NCI-H1436 treated with DMSO at 0.1 percent for 48 hours (cell line): Measurements from ENCODE around the gene ABCG1.

Experiments used
- DNase-seq: peaks from one replicate; lab custom pipeline; 2025; lab: John Stamatoyannopoulos, UW

ABCG1 gene

DNA sequence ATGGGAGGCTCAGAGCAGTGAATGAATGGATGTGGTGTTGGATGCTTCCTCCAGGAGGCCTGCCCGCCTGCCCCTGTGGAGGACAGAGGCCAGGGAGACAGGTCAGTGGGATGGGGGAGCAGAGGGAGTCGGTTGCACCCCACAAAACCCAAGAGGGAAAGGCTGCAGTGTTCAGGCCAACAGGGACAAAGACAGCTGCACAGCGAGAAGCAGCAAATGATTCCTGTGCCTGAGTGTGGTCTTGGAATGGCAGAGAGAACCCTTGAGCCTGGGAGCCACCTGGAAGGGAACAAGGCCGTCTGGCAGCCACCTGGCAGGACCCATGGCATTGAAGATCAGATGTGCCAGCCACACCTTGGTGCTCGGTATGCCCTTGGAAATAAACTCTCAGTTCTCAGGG lies 88.2 kb downstream of the ABCG1 start:
- no peak for DNase-seq

DNA sequence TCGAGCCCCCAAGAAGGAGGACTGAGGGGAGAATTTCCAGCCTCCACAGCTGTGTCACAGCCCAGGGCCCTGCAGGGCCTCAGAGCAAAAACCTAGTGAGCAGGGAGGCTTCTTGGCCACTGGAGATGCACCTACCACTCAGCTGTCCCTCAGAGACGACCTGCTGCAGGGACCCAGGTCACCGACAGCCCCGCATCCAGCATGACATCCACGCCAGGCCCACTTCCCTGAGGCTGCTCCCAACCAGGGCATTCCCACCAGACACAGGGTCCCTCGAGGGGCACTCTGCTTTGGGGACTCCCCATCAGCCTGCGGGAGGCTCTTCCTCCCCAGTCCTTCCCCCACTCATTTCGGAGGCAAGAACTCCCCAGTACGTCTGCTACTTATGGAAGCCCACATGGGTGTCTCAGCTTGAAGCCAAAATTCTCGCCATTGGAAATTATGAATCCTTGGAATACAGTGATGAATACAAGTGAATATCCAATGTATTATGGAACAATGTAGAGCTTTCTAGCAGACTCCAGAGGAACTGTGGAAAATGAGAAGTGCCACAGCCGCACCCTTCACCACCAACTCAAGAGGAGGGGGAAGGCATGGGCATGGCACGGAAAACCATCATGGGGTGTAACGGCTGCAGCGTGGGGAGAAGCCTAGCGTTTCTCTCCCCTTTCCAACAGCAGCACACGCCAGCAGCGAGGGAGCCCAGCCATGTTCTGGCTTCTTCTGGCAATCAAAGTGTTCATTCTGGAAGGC lies 89.4 kb downstream of the ABCG1 start:
- DNase-seq, result no peak

DNA sequence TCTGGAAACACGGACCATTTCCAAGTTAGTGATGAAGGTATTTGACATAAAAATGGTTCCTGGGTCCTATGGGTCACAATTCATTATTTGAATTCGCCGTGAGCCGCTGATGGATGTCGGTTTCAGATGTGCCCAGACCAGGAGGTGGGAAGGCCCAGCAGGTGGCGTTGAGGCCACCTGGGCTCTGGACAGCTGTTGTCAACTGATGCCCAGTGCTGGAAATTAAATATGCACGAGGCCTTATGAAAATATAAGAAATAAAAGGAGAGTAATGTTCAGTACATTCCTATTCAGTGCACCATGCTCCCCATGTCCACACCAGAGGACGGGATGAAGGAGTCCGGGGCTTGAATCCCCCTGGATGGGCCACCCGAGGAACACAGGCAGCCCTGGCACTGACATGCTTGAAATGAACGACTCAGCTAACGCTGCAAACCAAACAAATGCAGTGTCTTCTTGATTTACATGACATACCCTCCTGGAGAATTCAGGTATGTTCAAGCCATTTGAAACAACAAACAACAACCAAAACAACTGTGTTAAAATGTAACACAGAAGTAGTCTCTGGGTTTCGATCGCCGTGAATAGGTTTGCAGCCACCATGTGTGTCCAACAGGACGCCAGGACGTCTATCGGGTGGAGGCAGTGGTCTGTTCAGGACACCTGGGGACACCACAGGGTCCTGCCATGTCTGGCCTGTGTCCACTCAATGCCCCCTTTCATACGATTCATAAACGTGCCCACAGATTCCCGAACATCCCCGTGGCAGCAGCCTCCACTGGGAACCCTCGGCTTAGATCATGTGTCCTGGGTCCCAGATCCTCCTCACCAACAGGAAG lies 90.2 kb downstream of the ABCG1 start:
- DNase-seq, result no peak

DNA sequence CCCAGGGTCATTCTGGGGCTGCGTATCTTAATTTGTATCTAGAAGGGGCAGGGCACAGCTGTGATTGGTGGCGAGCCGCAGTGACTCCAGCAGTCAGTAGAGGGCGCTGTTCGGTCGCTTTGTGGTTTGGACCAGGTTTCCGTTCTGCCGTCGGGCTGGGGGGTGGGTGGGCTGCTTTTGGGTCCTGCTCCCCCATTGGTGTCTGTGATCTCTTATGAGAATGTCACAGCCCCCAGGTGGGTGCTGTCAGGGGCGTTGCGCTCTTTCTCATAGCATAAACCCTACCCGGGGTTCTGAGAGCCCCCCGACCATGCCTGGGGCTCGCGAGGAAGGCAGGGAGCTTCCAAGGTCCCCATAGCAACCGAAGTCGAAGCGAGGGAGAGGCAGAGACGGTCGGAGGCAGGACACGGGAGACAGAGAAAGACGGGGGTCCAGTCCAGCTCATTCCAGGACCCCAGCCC lies 90.8 kb downstream of the ABCG1 start:
- DNase-seq, result no peak

DNA sequence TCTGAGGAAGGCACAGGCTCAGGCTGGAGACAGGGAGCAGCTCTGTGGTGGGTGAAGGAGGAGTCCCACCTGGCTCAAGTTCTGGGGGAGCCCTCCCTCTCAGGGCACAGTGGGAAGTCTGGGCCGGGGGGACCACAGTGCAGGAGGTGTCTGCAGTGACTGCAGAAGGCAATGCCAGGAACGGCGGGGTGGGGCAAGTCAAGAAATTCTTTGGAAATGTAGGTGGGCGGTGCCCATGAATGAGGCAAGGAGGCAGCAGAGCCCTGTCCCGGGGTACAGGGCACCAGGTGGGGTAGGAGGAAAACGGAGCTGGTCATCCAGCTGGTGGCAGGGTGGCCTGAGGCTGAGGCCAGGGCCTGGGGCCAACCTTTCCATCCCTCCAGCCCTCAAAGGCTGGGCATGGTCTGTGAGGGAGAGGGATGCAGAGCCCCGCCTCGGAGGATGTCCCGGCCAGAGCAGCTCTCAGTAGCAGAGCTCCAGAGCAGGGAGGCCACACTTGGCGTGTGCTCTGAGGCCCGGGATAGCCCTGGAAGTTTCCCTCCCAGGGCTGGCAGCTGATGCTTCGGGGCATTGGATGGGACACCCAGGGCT lies 91.6 kb downstream of the ABCG1 start:
- no peak for DNase-seq

DNA sequence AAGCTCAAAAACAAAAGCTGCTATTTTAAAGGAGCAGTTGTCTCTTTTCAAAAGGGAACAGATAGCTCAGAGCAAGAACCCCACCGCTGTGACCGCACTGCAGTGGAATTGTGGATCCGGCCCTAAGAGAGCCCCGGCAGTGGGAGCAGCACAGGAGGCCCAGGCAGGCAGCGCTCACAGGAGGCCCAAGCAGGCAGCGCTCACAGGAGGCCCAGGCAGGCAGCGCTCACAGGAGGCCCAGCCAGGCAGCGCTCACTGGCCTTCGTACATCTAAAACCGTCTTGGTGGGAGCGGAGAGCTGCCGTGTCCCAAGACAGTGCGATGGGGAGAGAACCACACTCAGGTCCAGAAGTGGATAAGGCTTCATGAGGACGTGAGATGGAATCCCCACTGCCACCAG lies 92.2 kb downstream of the ABCG1 start:
- DNase-seq, result no peak

DNA sequence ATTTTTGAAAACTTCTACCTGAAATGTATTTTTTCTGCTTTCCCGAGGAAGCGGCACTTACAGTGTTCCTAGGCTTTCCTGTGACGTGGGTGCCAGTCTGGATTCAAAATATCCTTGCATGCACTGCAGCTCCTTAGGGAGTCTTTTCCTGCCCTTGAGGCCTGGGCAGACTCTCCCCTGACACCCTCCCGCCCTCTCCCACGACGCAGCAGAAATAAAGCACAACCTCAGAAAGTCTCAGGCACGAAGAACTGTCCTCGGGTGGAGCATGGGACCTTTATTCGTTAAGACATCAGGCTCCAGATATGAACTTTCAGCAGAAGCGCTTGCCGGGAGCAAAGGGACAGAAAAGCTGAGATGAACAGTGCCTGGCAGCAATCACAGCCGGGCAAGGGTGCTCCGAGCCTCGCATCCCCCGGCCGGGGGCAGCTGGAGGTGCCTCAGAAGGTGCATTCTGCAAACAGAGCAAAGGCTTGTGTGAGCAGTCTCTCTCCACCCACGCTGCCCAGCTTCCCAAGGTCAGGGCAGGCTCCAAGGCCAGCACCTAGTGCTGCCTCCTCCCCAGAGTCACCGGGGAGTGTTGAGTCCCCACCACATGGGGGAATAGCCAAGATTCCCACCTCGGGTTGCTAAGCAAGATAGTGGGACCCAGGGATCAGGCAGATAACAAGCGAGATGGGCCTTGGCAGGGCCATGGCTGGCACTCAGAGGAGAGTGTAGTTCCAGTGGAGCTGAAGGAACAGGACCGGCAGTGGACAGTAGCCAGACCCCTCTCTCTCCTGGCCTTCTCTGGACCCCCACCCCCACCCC lies 93.1 kb downstream of the ABCG1 start:
- no peak for DNase-seq

DNA sequence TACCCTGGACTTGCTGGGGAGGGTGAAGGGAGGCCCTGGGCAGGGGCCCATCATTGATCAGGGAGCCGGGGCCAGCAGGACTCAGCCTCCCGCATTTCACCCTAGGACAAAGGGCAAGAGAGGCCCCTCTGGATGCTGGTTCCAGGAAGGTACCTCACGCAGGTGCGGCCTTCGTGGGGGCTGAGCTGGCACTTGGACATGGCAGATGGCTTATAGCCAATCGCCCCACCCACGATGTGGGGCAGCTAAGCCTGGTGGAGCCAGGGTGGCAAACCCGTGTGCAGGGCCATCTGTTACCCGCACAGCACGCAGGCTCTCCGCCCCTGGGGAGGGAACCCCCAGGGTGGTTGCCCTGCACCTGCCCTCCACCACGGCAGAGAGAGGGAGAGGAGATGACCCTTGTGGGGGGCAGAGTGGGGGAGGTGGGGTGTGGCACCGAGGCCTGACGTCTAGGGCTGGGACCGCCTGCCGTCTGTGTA lies 93.7 kb downstream of the ABCG1 start:
- no peak for DNase-seq

DNA sequence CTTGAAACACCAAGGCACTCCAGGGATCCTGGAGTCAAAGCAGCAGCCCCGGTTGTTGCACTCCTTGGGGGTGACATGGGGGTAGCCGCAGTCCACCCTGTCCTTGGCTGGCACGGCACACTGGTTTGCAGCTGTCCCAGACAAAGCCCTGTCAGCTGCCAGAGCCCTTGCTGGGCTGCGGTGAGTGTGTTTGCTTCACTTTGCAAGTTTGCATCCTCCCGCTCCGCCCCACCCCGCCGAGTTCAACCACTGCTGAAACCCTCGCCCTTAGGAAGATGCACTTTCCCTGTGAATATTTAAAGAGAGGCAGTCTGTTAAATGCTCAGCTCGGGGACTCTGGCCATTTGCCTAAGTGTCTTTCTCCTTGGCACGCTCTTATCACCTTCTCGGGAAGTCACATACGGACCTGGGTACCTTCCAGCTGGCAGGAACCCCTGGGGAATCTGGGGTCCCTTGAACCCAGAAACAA lies 94.6 kb downstream of the ABCG1 start:
- DNase-seq, result no peak

DNA sequence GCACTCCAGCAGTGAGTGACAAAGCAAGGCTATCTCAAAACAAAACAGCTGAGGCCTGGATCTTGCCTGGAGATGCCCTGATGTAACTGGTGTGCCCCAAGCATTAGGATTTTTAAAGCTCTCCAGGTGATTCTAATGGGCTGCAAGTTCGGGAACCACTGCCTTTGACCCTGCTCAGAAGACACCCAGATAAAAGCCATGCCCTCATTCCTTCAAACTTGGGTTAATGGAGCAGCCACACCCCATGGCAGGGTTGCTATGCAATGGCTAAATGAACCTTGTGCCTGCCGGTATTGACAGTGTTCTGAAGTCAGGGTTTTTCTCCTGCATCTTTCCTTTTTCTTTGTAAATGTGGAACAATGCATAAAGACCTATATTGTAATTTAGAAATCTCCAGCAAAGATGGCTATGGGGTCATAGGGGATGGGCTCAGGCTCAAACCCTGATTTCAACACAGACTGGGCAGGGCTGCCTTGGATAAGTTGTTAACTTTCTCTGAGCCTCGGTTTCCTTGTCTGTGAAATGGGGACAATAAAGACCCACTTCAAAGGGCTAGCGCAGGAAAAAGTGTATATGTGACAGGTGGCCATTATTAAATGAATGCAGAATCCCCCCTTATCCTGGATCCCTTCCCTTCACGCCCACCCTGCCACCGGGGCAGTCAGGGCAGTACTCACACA lies 95.8 kb downstream of the ABCG1 start:
- no peak for DNase-seq

DNA sequence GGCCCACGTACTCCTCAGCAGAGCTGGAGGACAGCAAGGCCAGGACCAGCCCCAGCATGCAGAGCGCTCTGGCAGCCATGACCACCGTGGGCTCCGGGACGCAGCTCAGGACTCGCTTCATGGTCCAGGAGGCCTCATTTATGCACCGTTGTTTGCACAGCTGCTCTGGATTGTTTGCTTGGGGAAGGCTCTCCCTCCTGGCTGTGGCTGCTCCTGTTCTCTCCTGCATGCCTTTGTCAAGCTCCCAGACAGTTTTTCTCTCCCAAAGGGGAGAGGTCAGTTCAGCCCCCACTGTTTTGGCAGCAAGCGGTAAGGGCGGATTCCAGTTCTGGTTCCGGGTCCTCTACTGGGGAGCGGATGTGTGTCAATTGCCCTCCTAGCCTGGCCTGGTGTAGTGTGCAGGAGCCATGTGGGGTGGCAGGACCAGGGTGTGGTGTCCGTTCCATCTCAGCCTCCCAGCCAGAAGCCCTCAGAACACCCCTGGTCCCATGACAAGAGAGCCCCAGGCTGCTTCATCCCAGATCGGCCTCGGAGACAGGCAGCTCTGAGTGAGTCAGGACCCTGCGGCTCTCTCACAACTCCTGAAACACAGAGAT lies 96.5 kb downstream of the ABCG1 start, which contains the start of gene TFF3:
TFF3 (minus strand) TSS at position 114 of the 596 bp plus-strand sequence; CDS start at position 79, 35 bp downstream.
- no peak for DNase-seq

DNA sequence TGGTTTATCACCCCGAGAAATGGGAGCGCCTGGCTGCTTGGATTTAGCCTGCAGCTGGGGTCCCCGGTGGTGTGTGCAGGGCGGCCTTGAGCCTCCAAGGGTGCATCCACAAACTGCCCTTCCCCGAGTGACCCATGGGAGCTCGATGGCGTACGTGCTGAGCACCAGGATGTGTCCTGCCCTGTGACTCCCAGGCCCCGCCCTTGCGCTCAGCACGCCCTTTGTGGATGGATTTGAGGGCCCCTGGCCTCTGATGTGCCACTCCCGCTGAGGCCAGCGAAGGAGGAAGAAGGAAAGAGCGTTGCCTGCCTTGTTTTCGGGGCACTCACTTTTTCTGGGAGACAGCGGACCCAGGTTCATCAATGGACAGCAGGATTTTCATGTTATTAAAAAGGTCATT lies 98.0 kb downstream of the ABCG1 start:
- DNase-seq, result no peak

DNA sequence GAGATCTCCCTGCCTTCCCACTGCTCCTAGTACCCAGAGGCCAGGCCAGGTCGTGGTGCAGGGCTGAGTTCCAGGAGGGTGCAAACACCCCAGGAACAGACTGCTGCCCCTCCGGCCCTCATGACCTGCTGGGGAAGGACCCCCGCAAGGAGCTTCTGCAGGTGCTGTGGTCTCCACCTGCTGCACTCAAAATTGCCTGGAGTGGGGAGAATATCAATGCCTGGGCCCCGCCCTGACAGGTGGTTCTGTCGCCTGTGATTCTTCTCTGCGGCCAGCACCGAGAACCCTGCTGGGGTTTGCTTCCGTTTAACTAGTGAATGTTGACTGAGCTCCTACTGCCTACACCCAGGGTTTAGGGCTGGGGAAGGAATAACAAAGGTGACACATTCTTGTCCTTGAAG lies 98.4 kb downstream of the ABCG1 start:
- no peak for DNase-seq

DNA sequence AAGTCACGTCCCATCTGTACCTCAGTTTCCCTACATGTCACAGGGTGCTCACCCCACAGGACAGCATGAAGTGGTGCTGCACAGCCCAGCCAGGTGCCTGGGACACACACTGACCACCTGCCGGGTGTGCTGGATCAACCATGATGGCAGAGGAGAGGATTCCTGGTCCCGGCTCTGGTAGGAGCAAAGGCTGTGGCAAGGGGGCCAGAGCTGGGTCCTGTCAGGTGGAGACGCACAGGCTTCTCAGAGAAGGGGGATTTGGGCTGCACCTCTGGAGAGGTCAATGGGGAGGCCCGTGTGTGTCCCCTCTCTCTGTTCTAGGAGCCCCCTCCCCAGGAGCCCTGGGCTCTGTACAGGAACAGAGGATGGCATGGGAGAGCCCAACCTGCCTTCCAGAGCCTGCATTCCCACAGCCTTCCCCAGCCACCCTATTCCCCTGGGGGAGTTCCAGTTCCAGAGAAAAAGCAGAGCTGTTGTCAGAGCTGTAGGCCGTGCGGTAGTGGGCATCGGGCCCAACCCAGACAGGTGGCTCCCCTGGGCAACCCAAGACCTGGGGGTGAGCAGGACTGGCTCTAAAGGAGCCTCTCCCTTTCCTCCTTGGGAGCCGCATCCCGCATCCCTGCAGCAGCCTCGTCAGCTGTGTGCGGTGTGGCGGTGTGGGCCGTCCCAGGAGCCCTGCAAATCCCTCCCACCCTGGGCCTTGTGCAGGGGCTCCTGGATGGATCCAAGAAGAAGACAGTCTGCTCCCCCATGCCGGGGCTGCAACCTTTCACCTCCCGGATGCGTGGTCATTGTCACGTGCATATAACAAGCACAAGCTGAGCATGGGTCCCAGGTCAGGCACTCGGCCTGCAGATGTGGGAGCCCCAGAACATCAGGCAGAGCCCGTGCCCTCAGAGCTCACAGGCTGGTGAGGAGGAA lies 99.1 kb downstream of the ABCG1 start:
- DNase-seq, result no peak

DNA sequence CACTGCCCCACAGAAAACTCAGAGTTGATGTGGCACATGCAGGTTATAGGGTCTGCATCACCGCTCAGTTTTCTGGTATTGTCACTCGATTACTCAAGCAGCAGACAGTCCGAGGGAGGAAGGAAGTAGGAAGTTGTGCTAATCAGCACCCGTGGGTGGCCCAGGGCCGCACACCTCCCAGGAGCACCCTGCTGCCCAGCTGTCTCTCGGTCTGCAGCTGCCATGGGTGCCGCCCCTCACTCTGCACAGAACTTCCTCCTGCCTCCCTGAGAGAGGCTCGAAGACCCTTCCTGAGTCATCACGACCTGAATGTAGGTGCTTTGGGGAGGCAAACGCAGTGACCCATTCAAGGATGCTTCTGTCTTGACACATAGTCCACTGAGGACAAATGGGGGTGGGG lies 100.4 kb downstream of the ABCG1 start:
- no peak for DNase-seq

DNA sequence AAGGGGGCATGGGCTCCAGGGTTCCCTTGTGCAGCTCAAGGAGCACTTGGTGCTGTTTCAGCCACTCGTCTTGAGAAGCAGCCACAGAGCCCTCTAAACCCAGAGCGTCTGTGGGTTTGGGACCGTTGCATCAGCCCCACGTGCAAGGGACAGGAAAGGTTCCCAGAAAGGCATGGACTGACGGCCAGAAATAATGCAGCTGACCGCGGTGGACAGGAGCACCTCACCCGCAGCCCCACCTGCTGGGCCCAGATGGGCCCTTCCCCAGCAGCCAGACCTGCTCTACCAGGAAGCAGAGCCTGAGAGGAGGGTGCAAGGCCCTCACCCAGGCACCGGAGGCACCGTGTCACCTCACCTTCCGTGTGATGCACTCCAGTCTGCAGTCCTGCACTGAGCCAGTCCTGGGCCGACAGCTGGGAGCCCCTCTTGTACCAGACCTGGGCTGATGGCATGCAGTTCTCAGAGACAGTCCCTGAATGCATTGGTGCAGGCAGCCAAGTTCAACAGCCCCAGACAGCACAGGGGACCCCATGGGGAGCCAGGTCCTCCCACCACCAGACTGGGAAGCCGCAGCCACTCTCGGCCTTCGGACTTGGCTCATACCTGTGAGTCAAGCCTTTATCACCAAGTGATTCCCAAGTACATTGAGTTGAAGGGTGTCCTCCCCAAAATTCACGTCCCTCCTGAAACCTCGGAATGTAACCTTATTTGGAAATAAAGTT lies 101.1 kb downstream of the ABCG1 start:
- DNase-seq, result no peak

DNA sequence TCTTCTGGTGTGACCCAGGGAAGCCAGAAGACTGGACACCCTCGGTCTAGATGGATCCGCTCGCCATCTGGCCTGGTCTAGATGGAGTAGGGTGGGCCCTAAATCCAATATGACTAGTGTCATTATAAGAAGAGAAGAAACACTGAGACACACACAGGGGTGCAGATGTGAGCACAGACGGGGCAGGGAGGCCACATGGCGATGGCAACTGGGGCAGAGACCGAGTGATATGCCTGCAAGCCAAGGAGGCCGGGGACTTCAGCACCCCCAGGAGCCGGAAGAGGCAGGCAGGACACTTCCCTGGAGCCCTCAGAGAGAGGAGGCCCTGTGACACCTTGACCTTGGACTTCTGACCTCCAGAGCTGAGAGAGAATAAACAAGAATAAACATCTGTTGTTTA lies 101.9 kb downstream of the ABCG1 start:
- no peak for DNase-seq

DNA sequence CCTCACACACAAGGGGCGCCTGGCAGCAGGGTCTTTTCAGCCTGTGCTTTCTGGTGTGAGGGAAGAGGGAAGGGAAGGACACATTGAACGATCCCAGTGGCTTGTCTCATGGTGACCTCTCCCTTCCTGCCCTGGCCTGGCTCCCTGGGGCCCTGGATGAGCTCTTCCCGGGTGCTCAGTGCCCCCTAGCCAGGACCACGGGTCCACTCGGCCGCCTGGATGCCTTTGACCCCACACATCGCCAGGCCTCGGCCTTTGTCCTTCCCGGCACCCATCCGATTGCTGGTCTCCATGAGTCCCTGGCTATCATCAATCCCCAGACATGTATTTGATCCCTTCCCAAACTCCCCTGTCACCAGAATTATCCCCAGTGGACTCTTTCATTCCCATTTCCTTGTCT lies 102.3 kb downstream of the ABCG1 start:
- DNase-seq, result no peak

DNA sequence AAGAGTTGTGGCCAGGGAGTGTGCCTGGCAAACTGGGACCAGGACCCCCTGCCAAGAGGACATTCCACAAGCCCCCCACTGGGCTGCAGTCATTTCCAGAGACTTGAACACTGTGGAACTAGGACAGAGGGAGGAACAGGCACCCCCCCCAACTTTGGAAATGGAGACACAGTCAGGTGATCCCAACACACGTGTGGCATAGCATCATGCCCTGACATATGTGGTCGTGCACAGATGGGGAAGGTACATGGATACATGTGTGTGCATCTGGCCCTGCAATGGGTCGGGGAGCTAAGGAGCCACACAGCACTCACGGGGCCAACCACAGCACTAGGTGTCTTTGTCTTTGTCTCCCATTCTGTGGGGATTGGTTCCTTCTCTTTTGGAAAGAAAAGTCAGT lies 102.9 kb downstream of the ABCG1 start:
- DNase-seq, result no peak
